GM19328 (cell line): ENCODE measurements around the gene SMYD5.
"Not testable (repeated sequence)": the region's sequence is repeated elsewhere in the genome, so short reads cannot be mapped to it uniquely, and the experiment has no call there.

Experiments used
- ATAC-seq: cut with Tn5 transposase; IDR thresholded peaks from one replicate; pipeline ENCODE4 v1.9.1; 2021; ENCODE audit warnings: mild to moderate bottlenecking, moderate library complexity; ENCODE audit not compliant: unreplicated experiment

Gene SMYD5

GRCh38 chr2:73258186-73258912, 44.3 kb downstream of the SMYD5 start:
- no peak for ATAC-seq

- ATAC-seq: no peak
Observed at GRCh38 chr2:73258913-73259215, 44.8 kb downstream of the SMYD5 start.

- no peak for ATAC-seq
Observed at GRCh38 chr2:73259276-73259675, 45.2 kb downstream of the SMYD5 start.

- no peak for ATAC-seq
Observed at GRCh38 chr2:73259704-73260337, 45.8 kb downstream of the SMYD5 start.

GRCh38 chr2:73260338-73260984, 46.4 kb downstream of the SMYD5 start:
- no peak for ATAC-seq

- no peak for ATAC-seq
Observed at GRCh38 chr2:73262108-73262651, 48.1 kb downstream of the SMYD5 start.

- ATAC-seq: not testable (repeated sequence)
Observed at GRCh38 chr2:73262691-73263429, 48.8 kb downstream of the SMYD5 start.

GRCh38 chr2:73263540-73264331, 49.7 kb downstream of the SMYD5 start:
- ATAC-seq: no peak

GRCh38 chr2:73264332-73264606, 50.2 kb downstream of the SMYD5 start:
- no peak for ATAC-seq

- no peak for ATAC-seq
Observed at GRCh38 chr2:73264783-73265182, 50.7 kb downstream of the SMYD5 start.

GRCh38 chr2:73265298-73266060, 51.4 kb downstream of the SMYD5 start:
- ATAC-seq: no peak

- no peak for ATAC-seq
Observed at GRCh38 chr2:73266061-73266901, 52.2 kb downstream of the SMYD5 start.

- ATAC-seq: no peak
Observed at GRCh38 chr2:73267008-73267407, 53.0 kb downstream of the SMYD5 start.

GRCh38 chr2:73268366-73268829, 54.4 kb downstream of the SMYD5 start:
- no peak for ATAC-seq

- peak; percentile 76 for ATAC-seq
Observed at GRCh38 chr2:73268830-73269685, 55.0 kb downstream of the SMYD5 start.

GRCh38 chr2:73269686-73270465, 55.8 kb downstream of the SMYD5 start:
- no peak for ATAC-seq

- no peak for ATAC-seq
Observed at GRCh38 chr2:73272270-73272669, 58.2 kb downstream of the SMYD5 start.
